Endometrial microvascular endothelial cells (primary cell): ENCODE data around the gene ZSCAN16. TPM values are rescaled to one million over a fixed set of nuclear protein-coding genes. Genes with fewer than 3 reads are reported as not detected.
"Not testable (repeated sequence)": the region's sequence is repeated elsewhere in the genome, so short reads cannot be mapped to it uniquely, and the experiment has no call there.

Source experiments
- in situ Hi-C: cut with HindIII; loops from 2 replicates; pipeline ENCODE4 v1.10.0; 2017; ENCODE audit warnings: low sequenced_read_pairs, low pct_unique_long_range_greater_than_20kb; ENCODE audit errors: inconsistent ontology term
- total RNA-seq: library from RNA; depleted of rRNA; stranded (reverse); fragments of >200 nt; gene quantifications from one replicate; pipeline ENCODE4 v1.2.3, GENCODE V29; 2015; ENCODE audit errors: inconsistent ontology term

The ZSCAN16 gene
- total RNA-seq: 4.9 TPM

DNA sequence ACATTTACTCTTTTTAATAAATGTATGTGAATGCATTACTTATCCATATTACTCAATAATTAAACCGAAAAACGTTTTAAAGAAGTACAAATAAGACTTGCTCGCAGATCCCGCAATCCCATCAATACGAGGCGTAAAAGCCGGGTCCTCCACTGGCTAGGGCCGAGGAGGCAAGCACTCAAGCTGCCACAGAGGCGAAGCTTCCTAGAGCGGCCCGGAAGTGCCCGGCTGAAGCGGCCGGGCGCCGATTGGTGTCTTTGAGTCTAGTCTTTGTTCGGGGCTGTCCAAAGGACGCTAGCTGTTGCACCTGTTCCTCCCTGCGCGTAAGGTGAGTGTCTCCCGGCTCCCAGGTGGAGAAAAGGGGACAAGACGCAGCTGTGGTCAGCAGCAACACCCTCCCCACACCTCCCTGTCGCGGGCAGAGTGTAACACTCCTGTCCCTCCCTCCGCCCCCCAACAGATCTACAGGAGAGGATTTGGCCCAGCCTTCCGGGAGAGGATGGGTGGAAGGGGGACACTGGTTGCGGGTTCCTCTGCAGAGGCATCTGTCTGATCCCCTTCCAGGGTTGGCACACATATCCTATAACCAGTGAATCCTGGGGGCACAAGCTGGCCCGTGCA is at the start of gene ZSCAN16:
Gene ZSCAN16, plus strand, starts transcription at position 260 of the 621 bp plus-strand sequence. CDS start 835 bp downstream, outside the sequence.
- in situ Hi-C loops: no loop called here

DNA sequence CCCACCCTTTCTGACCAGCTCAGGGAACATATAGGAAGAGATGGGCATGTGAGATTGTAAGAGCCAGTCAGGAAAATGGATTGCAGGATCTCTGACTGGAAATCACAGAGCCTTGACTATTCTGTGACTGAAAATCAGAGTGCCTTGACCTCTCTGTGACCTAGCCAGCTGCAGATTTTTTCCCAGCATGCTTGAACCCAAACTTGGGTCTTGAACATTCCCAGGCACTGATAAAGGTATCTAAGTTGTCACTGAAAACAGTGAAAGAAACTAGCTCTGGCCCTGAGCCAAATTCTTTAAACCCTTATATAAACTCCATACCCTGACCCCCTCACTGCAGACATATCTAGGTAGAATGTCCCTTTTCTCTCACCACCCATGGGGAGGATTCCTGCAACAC is 46.4 kb upstream of the ZSCAN16 start:
- in situ Hi-C loops: no loop called here

DNA sequence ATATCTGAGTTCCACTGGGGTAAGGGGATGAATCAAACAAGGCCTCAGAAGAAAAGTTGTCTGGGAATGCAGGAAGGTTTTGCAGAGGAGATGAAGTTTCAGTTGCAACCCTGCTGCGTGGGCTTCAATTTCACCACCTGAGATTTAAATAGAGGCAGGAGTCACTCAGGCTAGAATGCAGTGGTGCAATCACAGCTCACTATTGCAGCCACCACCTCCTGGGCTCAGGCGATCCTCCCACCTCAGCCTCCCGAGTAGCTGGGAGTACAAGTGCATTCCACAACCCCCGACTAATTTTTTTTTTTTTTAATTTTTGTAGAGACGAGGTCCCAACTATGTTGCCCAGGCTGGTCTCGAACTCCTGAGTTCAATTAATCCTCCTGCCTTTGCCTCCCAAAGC is 45.6 kb upstream of the ZSCAN16 start:
- in situ Hi-C loops: no loop called here

DNA sequence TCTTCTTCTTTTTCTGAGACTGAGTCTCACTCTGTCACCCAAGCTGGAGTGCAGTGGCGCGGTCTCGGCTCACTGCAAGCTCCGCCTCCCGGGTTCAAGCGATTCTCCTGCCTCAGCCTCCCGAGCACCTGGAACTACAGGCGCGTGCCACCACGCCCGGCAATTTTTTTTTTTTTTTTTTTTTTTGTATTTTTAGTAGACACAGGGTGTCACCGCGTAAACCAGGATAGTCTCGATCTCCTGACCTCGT is 44.1 kb upstream of the ZSCAN16 start, which contains the start of gene ZNF165:
Gene ZNF165, plus strand, starts transcription at position 188 of the 250 bp plus-strand sequence. CDS start 4,913 bp downstream, outside the sequence.
- in situ Hi-C loops: not testable (repeated sequence)

DNA sequence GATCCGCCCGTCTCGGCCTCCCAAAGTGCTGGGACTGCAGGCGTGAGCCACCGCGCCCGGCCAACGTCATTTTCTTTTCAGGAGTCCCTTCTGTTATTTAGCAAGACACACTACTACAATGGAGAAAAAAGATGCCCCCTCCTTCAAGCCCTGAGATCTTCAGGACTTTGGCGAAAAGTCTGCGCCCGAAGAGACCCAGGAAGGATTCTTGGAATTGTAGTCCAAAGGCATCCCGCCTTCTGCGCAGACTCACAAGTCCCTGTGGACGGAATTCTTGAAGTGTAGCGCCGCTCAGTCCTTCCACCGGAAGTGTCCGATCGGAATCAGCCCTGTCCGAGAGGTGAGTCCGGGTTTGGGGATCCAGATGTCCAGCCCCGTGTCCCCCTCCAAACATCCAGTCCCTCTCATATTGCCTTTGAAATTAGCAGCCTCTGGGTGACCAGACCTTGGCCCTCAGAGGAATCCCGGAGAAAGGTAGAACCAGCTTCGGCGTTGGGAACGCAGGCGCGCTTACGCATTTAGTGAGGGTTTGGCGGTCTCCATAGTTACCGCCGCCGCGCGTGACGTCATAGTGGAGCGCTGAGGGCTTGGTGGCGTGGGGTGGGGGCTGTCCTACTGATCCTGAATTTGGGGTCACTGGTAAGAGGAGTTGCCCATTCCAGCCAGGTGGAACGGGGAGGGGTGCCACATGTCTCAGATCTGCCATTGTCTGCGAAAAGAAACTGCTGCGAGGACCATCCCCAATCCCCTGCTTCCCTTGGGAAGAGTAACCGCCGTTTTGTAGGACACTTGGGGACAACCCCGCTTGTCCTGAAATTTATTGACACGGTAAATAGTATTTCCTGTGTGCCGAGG is 43.6 kb upstream of the ZSCAN16 start:
- in situ Hi-C loops: no loop called here

DNA sequence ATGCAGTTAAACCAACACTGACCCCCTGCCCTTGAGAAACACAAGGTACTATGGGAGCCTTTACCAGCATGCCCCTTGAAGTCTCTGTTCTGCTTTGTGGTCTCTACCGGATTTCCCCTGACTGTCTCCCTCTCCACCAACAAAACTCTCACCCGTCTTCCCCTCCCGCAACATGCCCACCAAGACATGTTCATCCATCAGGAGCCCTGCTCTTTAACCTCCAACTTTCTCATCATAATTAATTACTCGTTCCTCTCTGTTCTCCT is 43.0 kb upstream of the ZSCAN16 start:
- in situ Hi-C loops: no loop called here

DNA sequence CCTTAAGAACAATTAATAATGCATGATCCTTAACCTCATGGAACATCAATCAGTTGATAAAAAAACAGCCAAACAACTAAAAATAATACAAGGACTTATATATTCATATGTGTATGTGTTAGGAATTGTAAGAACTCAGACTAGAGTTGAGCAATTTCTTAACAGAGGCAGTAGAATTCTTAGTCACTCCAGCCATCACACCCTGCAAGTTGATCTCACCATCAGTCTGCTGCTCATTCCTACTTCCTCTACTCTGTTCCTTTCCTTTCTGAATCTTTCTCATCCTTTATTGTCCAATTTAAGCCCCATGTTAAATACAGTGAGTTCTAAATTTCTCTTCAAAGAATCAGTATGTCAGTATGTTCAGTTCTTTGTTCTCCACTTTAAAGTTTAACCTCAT is 41.5 kb upstream of the ZSCAN16 start:
- in situ Hi-C loops: no loop called here

DNA sequence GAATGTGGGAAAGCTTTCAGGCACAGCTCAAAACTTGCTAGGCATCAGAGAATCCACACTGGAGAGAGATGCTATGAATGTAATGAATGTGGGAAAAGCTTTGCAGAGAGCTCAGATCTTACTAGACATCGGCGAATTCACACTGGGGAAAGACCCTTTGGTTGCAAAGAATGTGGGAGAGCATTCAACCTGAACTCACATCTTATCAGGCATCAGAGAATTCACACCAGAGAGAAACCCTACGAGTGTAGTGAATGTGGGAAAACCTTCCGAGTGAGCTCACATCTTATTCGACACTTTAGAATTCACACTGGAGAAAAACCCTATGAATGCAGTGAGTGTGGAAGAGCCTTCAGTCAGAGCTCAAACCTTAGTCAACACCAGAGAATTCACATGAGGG is 35.4 kb upstream of the ZSCAN16 start:
- in situ Hi-C loops: no loop called here

DNA sequence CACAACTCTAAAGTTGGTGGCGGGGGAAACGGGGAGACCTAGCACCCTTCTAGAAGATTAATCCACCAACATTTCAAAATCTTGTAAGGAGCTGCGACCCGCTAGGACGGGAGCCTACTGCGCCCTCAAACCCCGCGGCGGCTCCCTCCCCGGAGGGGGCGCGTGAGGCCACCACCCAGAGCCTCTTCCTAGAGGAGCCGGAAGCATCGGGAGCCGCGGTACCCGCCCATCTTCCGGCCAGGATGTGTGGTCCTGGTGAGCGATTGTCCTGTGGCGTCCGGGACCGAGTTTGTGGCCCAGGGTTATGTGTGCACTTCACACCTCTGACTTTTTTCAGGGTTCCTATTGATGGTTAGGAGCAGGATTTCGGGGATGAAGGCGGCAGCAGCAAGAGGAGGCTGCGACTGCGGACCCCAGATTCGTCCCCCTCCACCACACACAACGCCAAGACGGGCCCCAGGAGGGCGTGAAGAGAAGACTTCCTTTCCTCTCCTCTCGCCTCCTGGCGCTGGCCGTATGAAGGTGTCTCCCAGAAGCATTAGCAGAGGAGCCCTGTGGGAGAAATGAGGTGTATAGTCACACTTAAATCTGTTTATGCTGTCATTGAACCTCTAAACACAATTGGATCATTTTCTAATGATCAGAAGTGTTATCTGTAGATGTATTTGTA is 33.4 kb upstream of the ZSCAN16 start:
- in situ Hi-C loops: no loop called here

DNA sequence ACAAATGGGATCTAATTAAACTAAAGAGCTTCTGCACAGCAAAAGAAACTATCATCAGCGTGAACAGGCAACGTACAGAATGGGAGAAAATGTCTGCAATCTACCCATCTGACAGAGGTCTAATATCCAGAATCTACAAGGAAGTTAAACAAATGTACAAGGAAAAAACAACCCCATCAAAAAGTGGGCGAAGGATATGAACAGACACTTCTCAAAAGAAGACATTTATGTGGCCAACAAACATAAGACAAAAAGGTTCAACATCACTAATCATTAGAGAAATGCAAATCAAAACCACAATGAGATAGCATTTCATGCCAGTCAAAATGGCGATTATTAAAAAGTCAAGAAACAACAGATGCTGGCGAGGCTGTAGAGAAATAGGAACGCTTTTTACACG is 22.2 kb upstream of the ZSCAN16 start:
- in situ Hi-C loops: not testable (repeated sequence)

DNA sequence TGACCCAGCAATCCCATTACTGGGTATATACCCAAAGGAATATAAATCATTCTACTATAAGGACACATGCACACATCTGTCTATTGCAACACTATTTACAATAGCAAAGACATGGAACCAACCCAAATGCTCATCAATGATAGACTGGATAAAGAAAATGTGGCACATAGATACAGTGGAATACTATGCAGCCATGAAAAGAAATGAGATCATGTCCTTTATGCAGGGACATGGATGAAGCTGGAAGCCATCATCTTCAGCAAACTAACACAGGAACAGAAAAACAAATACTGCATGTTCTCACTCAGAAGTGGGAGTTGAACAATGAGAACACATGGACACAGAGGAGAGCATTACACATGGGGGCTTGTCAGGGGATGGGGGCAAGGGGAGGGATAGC is 21.7 kb upstream of the ZSCAN16 start:
- in situ Hi-C loops: not testable (repeated sequence)

DNA sequence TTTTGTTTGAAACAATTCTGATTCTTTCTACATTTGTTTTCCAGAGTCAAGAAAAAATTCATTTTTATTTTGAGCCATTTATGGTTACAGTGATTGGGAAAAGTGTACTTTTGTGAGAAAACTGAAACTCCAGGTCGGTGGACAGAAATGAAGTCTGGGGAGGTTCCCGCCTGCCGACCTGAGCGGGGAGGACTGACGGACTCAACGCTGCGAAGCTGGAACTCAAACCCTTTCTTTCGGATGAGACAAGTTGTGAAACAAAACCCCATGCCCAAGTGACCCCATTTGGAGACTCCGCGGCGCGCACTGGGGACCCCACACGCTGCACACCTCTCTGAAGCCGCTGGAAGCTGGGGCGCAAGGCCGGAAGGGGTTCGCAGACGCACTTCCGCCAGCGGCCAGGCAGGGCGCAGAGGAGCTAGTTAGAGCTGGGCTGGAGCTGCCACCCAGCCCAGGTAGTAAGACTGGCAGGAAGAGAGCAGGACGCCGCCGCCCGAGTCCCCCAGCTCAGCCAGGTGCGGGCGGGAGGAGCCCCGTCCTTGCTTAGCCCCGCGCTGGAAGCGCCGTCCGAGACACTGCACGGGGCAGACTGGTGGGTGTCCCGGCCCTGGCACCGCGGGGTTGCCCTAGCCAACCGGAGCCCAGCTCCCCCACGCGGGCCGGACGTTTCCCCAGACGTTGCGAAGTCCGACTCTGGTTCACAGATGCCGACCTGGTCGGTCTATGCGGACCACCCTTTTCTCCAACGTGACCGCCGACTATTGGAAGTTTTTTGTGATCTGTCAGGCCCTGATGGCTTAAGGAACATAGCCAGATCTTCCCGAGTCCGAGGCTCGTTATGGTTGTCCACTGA is 19.8 kb upstream of the ZSCAN16 start:
- in situ Hi-C loops: no loop called here

DNA sequence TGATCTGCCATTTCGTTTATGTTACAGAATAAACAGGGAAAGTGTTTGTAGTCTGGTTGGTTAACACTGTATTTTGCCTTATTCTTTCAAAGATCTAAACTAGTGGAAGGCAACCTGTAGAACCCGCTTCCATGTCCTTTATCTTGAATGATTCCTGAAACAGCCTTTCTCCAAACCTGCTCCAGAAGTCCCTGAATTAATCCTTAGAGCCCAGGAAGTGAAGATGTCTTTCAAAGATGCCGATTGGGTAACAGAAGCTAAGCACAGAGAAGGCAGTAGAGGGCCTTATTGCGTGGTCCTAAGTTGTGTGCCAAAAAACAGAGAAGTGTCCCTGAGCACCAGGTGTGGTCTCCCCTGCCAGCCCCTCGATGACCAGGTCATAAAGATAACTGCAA is 19.2 kb upstream of the ZSCAN16 start:
- in situ Hi-C loops: no loop called here

DNA sequence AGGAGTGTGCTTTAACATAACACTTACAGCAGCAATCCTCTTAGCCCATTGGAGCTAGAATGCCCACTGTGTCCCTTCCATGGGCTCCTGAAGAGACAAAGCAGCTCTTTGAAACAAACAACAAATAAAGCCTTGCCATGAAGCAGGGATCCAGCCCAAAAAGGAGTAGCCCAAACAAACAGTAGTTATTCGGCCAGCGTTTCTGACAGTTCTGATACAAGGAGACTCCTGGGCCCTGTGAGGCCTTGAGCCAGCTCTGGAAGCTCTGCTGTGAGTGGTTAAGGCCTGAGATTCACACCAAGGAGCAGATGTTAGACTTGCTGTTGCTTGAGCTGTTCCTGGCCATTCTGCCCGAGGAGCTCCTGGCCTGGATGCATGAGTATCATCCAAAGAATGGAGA is 16.9 kb upstream of the ZSCAN16 start:
- in situ Hi-C loops: no loop called here

DNA sequence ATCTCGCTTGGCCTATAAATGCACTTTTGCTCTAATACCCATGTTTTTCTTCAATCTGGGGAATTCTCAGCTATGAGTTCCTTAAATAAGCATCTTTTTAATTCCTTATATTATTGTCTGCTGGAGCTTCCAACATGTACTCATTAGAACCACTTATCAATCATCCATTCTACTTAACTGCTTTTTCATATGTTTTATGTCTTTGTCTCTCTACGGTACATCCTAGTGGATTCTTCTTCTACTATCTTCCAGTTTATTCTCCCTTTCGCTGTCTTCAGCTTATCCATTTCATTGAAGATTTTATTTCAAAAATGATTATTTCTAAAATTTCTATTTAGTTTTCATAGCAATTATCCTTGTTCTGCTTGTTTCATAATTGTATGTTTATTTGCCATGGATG is 12.4 kb upstream of the ZSCAN16 start:
- in situ Hi-C loops: no loop called here

DNA sequence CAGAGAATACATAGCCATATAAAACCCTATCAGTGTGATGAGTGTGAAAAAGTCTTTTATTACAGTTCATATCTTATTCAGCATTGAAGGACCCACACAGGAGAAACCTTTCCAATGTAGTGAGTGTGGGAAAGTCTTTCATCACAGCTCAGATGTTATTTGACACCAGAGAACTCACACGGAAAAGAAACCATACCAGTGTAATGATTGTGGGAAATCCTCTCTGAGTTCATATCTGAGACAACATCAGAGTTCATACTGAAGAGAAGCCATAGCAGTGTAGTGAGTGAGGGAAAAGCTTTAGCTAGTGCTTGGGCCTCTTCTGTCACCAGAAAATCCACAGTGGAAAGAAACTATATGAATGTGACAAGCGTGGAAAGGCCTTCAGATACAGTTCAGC is 8.6 kb upstream of the ZSCAN16 start:
- in situ Hi-C loops: no loop called here

DNA sequence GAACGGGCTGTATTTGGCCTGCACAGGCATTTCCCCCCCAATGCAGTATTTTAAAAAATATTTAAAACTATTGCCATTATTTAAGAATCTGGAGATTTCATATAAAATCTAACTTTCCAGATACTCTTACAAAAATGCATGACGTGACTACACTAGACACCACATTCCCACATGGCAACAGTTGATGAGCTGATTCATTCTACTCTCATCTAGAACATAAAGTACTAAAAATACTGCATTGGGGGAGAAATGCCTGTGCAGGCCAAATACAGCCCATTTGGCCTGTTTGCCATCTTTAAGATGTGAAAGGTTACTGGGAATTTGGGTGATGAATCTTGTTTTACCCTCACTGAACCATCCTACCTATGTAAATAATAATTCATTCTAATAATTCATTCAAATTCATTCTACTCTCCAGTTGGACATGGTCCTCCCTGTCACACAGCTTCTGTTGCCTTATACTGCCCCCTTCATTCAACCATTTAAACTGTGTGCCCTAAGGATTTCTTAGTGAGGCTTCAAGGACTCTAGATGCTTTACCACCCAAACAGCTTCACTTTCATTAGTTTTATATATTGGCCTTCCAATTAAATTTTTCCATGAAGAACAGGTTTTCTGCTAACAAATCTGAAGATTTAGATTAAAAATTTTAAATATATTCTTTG is 6.9 kb upstream of the ZSCAN16 start:
- in situ Hi-C loops: no loop called here

DNA sequence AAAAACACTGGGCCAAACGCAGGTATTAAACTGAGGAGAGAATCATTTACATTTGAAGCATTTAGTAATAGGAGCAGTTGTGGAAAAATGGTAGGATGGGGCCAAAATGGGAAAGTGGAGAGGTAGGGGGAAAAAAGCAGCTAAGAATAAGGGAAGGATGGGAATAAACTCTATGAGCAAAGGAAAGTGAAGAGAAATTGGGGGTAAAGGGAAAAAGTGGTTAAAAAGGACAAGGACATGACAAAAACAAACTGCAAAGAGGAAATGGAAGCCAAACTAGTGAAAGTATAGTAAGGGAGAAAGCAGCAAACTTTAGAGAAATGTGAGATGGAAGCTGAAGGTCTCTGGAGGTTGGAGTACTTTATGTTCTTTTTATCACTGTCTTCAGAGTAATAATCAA is 6.2 kb upstream of the ZSCAN16 start:
- in situ Hi-C loops: no loop called here

DNA sequence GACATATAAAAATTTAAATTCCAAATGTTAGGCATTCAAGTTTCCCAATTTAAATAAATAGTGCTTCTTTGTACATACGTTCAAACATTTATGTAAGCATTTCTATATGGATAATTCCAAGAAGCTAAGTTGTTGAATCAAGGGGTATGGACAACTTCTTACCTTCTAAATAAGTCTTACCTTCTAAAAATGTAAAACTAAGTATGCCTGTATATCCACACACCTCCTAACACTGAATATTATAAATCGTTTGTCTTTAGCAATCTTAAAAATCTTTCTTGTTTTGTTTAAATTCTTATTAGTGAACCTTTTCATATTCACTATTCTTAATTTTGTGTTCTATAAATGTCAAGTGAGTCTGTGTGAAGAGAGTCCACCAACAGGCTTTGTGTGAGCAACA is 2.5 kb upstream of the ZSCAN16 start:
- in situ Hi-C loops: no loop called here
